ENCODE measurements around the gene FAM78A.

Gene FAM78A

DNA sequence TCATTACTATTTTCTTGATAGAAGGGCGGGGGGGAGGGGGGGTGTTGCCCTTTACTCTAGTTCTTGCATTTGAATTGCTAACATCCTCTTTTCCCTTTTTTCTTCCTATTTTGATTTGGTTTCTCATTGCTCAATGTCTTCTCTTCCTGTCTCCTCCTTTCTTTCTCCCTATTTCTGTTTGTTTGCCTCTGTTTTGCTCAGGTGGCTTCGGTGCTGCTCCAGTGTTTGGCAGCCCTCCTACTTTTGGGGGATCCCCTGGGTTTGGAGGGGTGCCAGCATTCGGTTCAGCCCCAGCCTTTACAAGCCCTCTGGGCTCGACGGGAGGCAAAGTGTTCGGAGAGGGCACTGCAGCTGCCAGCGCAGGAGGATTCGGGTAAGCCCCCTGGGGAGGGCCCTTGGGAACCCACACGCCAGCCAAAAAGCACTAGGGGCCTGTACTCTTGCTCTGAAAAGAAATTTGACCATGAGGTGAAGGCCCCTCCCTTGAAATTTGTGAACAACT is 48.3 kb downstream of the FAM78A start:
- H3K4me3 ChIP-seq (ENCODE audit: low read depth, low read length), result peak overlapping the region; percentile 36
- TF ChIP-seq, protein P1, sequence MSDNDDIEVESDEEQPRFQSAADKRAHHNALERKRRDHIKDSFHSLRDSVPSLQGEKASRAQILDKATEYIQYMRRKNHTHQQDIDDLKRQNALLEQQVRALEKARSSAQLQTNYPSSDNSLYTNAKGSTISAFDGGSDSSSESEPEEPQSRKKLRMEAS (IDR thresholded peaks at IDR 0.05; ENCODE audit: low read depth, low read length), result no peak
- TF ChIP-seq, protein P2, sequence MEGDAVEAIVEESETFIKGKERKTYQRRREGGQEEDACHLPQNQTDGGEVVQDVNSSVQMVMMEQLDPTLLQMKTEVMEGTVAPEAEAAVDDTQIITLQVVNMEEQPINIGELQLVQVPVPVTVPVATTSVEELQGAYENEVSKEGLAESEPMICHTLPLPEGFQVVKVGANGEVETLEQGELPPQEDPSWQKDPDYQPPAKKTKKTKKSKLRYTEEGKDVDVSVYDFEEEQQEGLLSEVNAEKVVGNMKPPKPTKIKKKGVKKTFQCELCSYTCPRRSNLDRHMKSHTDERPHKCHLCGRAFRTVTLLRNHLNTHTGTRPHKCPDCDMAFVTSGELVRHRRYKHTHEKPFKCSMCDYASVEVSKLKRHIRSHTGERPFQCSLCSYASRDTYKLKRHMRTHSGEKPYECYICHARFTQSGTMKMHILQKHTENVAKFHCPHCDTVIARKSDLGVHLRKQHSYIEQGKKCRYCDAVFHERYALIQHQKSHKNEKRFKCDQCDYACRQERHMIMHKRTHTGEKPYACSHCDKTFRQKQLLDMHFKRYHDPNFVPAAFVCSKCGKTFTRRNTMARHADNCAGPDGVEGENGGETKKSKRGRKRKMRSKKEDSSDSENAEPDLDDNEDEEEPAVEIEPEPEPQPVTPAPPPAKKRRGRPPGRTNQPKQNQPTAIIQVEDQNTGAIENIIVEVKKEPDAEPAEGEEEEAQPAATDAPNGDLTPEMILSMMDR (IDR thresholded peaks at IDR 0.05; ENCODE audit: low read depth, low read length), result no peak
- TF ChIP-seq POLR2A (IDR thresholded peaks at IDR 0.05; ENCODE audit: extremely low read depth, insufficient read length) (no peak), MYC (IDR thresholded peaks at IDR 0.05; ENCODE audit: low read depth, low read length) (no peak)
- DNase-seq (ENCODE audit: low read depth), result peak; percentile 78

DNA sequence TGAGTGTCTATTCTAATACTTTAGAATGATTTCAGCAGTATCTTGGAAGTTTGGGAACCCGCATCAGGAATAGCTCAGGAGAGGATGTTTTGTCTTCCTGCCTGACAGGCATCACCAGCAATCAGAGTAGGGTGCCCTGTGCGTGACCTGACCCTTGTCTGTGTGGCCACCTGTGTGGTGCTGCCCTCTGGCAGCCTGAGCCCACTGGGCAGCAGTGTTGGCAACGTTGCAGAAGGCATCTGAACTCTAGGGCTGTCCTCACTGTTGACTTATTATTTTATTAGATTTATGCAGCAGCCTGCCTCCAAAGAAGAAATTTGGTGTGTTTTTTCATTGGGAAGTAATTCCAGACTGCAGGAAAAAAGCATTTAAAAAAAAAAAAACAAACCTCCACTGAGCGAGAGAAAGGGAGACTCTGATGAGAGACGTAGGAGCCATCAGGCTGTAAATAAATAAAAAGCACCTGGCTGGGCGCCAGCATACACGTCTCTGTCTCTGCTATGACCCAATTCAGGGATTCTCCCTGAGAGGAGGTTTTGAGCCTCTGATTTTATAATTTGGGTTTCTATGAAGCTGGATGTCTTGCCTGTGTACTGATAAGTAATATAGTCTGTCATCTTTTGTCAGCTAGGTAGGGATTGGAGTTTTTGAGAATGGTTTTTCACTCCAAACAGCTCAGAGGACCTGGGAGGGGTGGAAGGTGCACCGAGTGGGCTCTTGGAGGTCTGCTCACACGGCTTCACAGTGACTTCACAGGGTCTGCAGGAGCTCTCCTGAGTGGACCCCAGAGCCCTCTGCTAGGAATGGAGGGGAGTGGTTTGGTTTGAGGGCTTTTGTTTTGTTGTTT is 49.0 kb downstream of the FAM78A start:
- TF ChIP-seq, protein P2 (IDR thresholded peaks at IDR 0.05; ENCODE audit: low read depth, low read length), result no peak
- TF ChIP-seq MYC (IDR thresholded peaks at IDR 0.05; ENCODE audit: low read depth, low read length) (no peak), POLR2A (IDR thresholded peaks at IDR 0.05; ENCODE audit: extremely low read depth, insufficient read length) (no peak)
- TF ChIP-seq, protein P1 (IDR thresholded peaks at IDR 0.05; ENCODE audit: low read depth, low read length), result no peak
- no peak for DNase-seq (ENCODE audit: low read depth)
- no peak overlapping the region for H3K4me3 ChIP-seq (ENCODE audit: low read depth, low read length)

DNA sequence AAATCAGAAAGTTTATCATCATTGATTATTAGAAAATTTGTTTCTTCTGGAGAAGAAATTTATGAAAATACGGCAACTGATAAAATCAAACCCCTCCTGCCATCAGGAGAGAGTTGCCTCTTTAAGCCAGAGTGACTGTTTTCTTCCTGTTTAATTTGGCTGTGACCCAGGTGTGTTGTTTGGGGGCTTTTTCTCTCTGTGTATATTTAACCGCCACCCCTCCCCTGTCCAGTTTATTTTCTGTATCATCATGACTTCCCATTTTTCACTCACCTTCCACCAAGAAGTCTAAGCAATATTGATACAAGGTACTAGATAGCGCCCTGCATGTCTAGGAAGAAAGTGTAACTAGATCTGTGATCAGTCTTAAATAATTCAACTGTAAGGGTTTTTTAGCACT is 50.1 kb downstream of the FAM78A start:
- TF ChIP-seq, protein P1 (IDR thresholded peaks at IDR 0.05; ENCODE audit: low read depth, low read length), result no peak
- TF ChIP-seq MYC (IDR thresholded peaks at IDR 0.05; ENCODE audit: low read depth, low read length) (no peak), POLR2A (IDR thresholded peaks at IDR 0.05; ENCODE audit: extremely low read depth, insufficient read length) (no peak)
- TF ChIP-seq, protein P2 (IDR thresholded peaks at IDR 0.05; ENCODE audit: low read depth, low read length), result no peak
- H3K4me3 ChIP-seq (ENCODE audit: low read depth, low read length), result no peak overlapping the region
- no peak for DNase-seq (ENCODE audit: low read depth)

DNA sequence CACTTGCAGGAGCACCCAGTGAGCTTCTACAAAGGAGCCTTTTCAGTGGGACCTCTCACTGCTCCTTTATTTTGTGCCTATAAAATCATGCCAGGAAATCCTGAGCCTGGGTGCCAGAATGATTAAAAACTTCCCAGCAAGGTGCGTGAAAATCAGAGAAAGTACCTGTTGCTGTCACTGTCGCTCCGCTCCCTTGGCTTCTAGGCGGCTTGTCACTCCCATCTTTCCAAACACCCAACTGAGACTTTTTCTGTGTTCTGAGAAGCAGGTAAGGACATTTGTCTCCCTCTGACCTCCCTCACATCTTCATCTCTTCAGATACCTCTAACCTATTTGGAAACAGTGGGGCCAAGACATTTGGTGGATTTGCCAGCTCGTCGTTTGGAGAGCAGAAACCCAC is 53.9 kb downstream of the FAM78A start:
- no peak for DNase-seq (ENCODE audit: low read depth)
- no peak overlapping the region for H3K4me3 ChIP-seq (ENCODE audit: low read depth, low read length)
- TF ChIP-seq POLR2A (IDR thresholded peaks at IDR 0.05; ENCODE audit: extremely low read depth, insufficient read length) (no peak), MYC (IDR thresholded peaks at IDR 0.05; ENCODE audit: low read depth, low read length) (no peak)
- TF ChIP-seq, protein P1 (IDR thresholded peaks at IDR 0.05; ENCODE audit: low read depth, low read length), result no peak
- TF ChIP-seq, protein P2 (IDR thresholded peaks at IDR 0.05; ENCODE audit: low read depth, low read length), result no peak

DNA sequence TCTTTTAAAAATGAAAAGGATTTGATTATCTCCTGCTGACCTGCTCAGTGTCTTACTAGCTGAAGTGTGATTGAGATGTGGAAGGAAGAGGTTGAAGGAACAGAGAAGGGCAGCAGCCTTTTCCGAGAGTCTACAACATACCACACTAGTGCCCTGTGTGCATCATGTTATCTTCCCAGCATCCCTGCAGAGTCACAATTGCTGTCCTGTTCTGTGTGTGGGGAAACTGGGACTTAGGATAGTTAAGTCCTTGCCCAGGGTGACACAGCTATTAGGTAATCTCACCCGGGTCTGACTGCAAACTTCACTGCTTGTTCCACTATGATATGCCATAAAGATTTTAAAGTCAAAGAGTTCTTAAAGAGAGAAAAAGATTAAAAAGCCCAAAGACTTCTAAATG is 55.8 kb downstream of the FAM78A start:
- TF ChIP-seq MYC (IDR thresholded peaks at IDR 0.05; ENCODE audit: low read depth, low read length), result no peak
- TF ChIP-seq, protein P1 (IDR thresholded peaks at IDR 0.05; ENCODE audit: low read depth, low read length), result no peak
- no peak for TF ChIP-seq POLR2A (IDR thresholded peaks at IDR 0.05; ENCODE audit: extremely low read depth, insufficient read length)
- no peak overlapping the region for H3K4me3 ChIP-seq (ENCODE audit: low read depth, low read length)
- no peak for DNase-seq (ENCODE audit: low read depth)

DNA sequence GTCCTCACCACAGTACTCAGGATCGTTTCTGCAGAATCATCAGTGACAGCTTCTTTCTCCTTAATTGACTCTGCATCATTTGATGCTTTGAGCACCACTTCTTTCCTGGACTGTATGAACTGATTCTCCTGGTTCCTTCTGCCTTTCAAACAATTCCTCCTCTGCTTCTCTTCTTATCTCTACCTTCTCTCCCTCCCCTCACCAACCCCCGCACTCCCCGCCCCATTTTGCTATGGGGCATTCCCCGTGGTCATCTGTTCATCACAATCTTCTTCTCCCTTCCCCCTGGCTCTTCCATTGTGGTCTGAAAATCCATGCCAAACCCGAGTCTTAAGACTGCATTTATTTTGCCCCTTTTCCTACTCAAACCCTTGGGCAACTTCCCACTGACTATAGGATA is 57.9 kb downstream of the FAM78A start:
- TF ChIP-seq MYC (IDR thresholded peaks at IDR 0.05; ENCODE audit: low read depth, low read length) (no peak), POLR2A (IDR thresholded peaks at IDR 0.05; ENCODE audit: extremely low read depth, insufficient read length) (no peak)
- TF ChIP-seq, protein P2 (IDR thresholded peaks at IDR 0.05; ENCODE audit: low read depth, low read length), result no peak
- TF ChIP-seq, protein P1 (IDR thresholded peaks at IDR 0.05; ENCODE audit: low read depth, low read length), result no peak
- DNase-seq (ENCODE audit: low read depth), result no peak
- H3K4me3 ChIP-seq (ENCODE audit: low read depth, low read length), result no peak overlapping the region

All from NB4 (cell line).